NCI-H2196 treated with DMSO at 0.1 percent for 48 hours (cell line): Measurements from ENCODE around the gene STARD13.

Experiments used
- DNase-seq: peaks from one replicate; lab custom pipeline; 2025; ENCODE audit not compliant: unreplicated experiment; lab: John Stamatoyannopoulos, UW

The STARD13 gene

GRCh38 chr13:33069365-33069764, 216.2 kb downstream of the STARD13 start:
- no peak for DNase-seq

- DNase-seq = no peak
These were observed 219.2 kb downstream of the STARD13 start for GRCh38 chr13:33066329-33066728.

GRCh38 chr13:33060815-33061214, 224.7 kb downstream of the STARD13 start:
- DNase-seq = no peak

- no peak for DNase-seq
These were observed 226.7 kb downstream of the STARD13 start for GRCh38 chr13:33058776-33059327.

- no peak for DNase-seq
These were observed 228.4 kb downstream of the STARD13 start for GRCh38 chr13:33057019-33057780.

- DNase-seq = no peak
These were observed 232.0 kb downstream of the STARD13 start for GRCh38 chr13:33053397-33054066.
